H1 (cell line): ENCODE data around the gene AHRR. TPM values are rescaled to one million over a fixed set of nuclear protein-coding genes. Genes with fewer than 3 reads are reported as not detected.

Source experiments
- CTCF ChIA-PET: fragments of 300-600 bp; sonication (Branson Sonifier 250); formaldehyde crosslinking; loops from one replicate; lab custom pipeline; 2021; ENCODE audit not compliant: partially characterized antibody; lab: Charles Lee
- POLR2A ChIA-PET: fragments of 300-600 bp; sonication (Branson Sonifier 250); formaldehyde crosslinking; loops from one replicate; lab custom pipeline; 2021; ENCODE audit warnings: inconsistent platforms; ENCODE audit not compliant: partially characterized antibody; lab: Charles Lee
- DNase-seq, 2 experiments: peaks; one replicate each; pipeline versions ENCODE4 v3.0.0 to v3.0.0-alpha.2; 2010 to 2022; ENCODE audit warnings: low spot score in 2 of 2, low read depth in 1 of 2, mixed read lengths in 1 of 2
- FAIRE-seq: peaks from 2 replicates; lab custom pipeline; 2011; peaks lifted over from hg19 to GRCh38; lab: Jason Lieb, UNC
- H2AFZ ChIP-seq: 2 replicates; pipeline ENCODE4 v1.8.1; 2012; ENCODE audit warnings: low read length, inconsistent platforms
- H2AK5ac ChIP-seq: 2 replicates; pipeline ENCODE4 v1.6.1; 2013; ENCODE audit warnings: low read depth, low read length
- H2BK120ac ChIP-seq: replicated peaks from 2 replicates; pipeline ENCODE3; 2013; ENCODE audit warnings: low read depth, low read length, inconsistent platforms
- H2BK12ac ChIP-seq: 2 replicates; pipeline ENCODE4 v1.6.1; 2013; ENCODE audit warnings: low read depth, low read length
- H2BK15ac ChIP-seq: 2 replicates; pipeline ENCODE4 v1.6.1; 2013; ENCODE audit warnings: low read length
- H2BK20ac ChIP-seq: 2 replicates; pipeline ENCODE4 v1.6.1; 2013; ENCODE audit warnings: low read length
- H2BK5ac ChIP-seq: 2 replicates; pipeline ENCODE4 v1.6.1; 2013; ENCODE audit warnings: low read depth, low read length
- H3K14ac ChIP-seq: 2 replicates; pipeline ENCODE4 v1.6.1; 2013; ENCODE audit warnings: inconsistent platforms; ENCODE audit not compliant: insufficient read length
- H3K18ac ChIP-seq: 2 replicates; pipeline ENCODE4 v1.6.1; 2013; ENCODE audit warnings: low read length; ENCODE audit errors: extremely low read depth
- H3K23ac ChIP-seq: 2 replicates; pipeline ENCODE4 v1.6.1; 2013; ENCODE audit warnings: inconsistent platforms; ENCODE audit not compliant: insufficient read length
- H3K23me2 ChIP-seq: 2 replicates; pipeline ENCODE4 v1.6.1; 2013; ENCODE audit warnings: low read depth, low read length
- H3K27ac ChIP-seq: 2 replicates; pipeline ENCODE4 v1.6.1; 2011; ENCODE audit warnings: low read depth, low read length, inconsistent platforms
- H3K27me3 ChIP-seq, 4 experiments: replicated peaks in 1 of 4; 1 replicate in 1 of 4; 2 replicates in 3 of 4; pipeline versions ENCODE4 v1.6.1 to v1.8.1; 2011 to 2013; ENCODE audit warnings: low read length in 3 of 4, mild to moderate bottlenecking in 3 of 4, inconsistent platforms in 2 of 4, mixed read lengths in 2 of 4, moderate library complexity in 1 of 4; ENCODE audit not compliant: control insufficient read depth in 3 of 4, insufficient read depth in 3 of 4; ENCODE audit errors: extremely low read depth in 1 of 4
- H3K36me3 ChIP-seq, 4 experiments: 2 replicates each; pipeline versions ENCODE4 v1.6.1 to v1.8.1; 2011 to 2013; ENCODE audit warnings: mild to moderate bottlenecking in 4 of 4, low read length in 3 of 4, moderate library complexity in 2 of 4, control low read depth in 1 of 4, inconsistent platforms in 1 of 4; ENCODE audit not compliant: insufficient read depth in 4 of 4, control insufficient read depth in 2 of 4
- H3K4ac ChIP-seq: replicated peaks from 2 replicates; pipeline ENCODE3; 2013; ENCODE audit warnings: low read length, low read depth, mixed read lengths, inconsistent platforms; ENCODE audit not compliant: insufficient read length
- H3K4me1 ChIP-seq, 4 experiments: replicated peaks in 1 of 4; 1 replicate in 1 of 4; 2 replicates in 3 of 4; pipeline versions ENCODE4 v1.6.1 to v1.8.1; 2011 to 2013; ENCODE audit warnings: low read length in 3 of 4, inconsistent platforms in 2 of 4, mixed read lengths in 1 of 4; ENCODE audit not compliant: insufficient read depth in 4 of 4, control insufficient read depth in 3 of 4
- H3K4me2 ChIP-seq, 2 experiments: 2 replicates each; pipeline versions ENCODE4 v1.6.1 to v1.8.1; 2011 to 2013; ENCODE audit warnings: low read depth in 2 of 2, low read length in 2 of 2, control low read depth in 1 of 2, inconsistent platforms in 1 of 2, mild to moderate bottlenecking in 1 of 2; ENCODE audit not compliant: insufficient read depth in 1 of 2
- H3K4me3 ChIP-seq, 4 experiments: fragments of 200-600, 300-600 bp in 1 of 4; sonication (generic), shearing (Covaris generic), sonication (Bioruptor Twin) in 1 of 4; 2 replicates each; pipeline versions ENCODE4 v1.5.1 to v1.8.1; 2011 to 2016; ENCODE audit warnings: low read length in 4 of 4, low read depth in 3 of 4, control low read depth in 2 of 4, inconsistent platforms in 2 of 4, mild to moderate bottlenecking in 2 of 4, mixed read lengths in 1 of 4, moderate library complexity in 1 of 4; ENCODE audit not compliant: insufficient read depth in 2 of 4; ENCODE audit errors: extremely low read depth in 1 of 4
- H3K56ac ChIP-seq: replicated peaks from 2 replicates; pipeline ENCODE3; 2013; ENCODE audit warnings: low read depth, mild to moderate bottlenecking, mixed read lengths, low read length, inconsistent platforms; ENCODE audit not compliant: insufficient read length
- H3K79me1 ChIP-seq: 2 replicates; pipeline ENCODE4 v1.6.1; 2013; ENCODE audit warnings: low read depth, low read length, control low read depth
- H3K79me2 ChIP-seq, 2 experiments: 2 replicates each; pipeline versions ENCODE4 v1.6.1 to v1.8.1; 2012 to 2013; ENCODE audit warnings: low read length in 2 of 2, mild to moderate bottlenecking in 2 of 2, inconsistent platforms in 1 of 2; ENCODE audit not compliant: insufficient read depth in 2 of 2, control insufficient read depth in 1 of 2
- H3K9ac ChIP-seq, 4 experiments: replicated peaks in 1 of 4; 1 replicate in 1 of 4; 2 replicates in 3 of 4; pipeline versions ENCODE4 v1.6.1 to v1.8.1; 2011 to 2013; ENCODE audit warnings: low read depth in 3 of 4, low read length in 3 of 4, control low read depth in 2 of 4, mild to moderate bottlenecking in 2 of 4, moderate library complexity in 2 of 4, inconsistent platforms in 1 of 4; ENCODE audit errors: extremely low read depth in 1 of 4
- H3K9me3 ChIP-seq, 2 experiments: 2 replicates each; pipeline versions ENCODE4 v1.6.1 to v1.8.1; 2012 to 2013; ENCODE audit warnings: mild to moderate bottlenecking in 2 of 2, moderate library complexity in 2 of 2, control low read depth in 1 of 2, inconsistent platforms in 1 of 2, low read depth in 1 of 2, low read length in 1 of 2, mixed read lengths in 1 of 2; ENCODE audit not compliant: insufficient read depth in 2 of 2
- H4K20me1 ChIP-seq, 2 experiments: replicated peaks in 1 of 2; 2 replicates each; pipeline versions ENCODE3 to v1.8.1; 2011 to 2013; ENCODE audit warnings: inconsistent platforms in 2 of 2, low read length in 2 of 2, mild to moderate bottlenecking in 1 of 2; ENCODE audit not compliant: insufficient read depth in 2 of 2, control insufficient read depth in 1 of 2
- H4K5ac ChIP-seq: 2 replicates; pipeline ENCODE4 v1.6.1; 2013; ENCODE audit warnings: low read length, low read depth, mixed read lengths, inconsistent platforms; ENCODE audit not compliant: insufficient read length
- H4K8ac ChIP-seq: 2 replicates; pipeline ENCODE4 v1.8.0; 2013; ENCODE audit warnings: mild to moderate bottlenecking, moderate library complexity, low read length, inconsistent platforms; ENCODE audit not compliant: insufficient read depth; ENCODE audit errors: extremely low read depth
- H4K91ac ChIP-seq: replicated peaks from 2 replicates; pipeline ENCODE3; 2013; ENCODE audit warnings: low read length, mixed read lengths, inconsistent platforms; ENCODE audit not compliant: insufficient read length
- FOSL1 ChIP-seq: IDR thresholded peaks from 2 replicates; pipeline ENCODE4 v1.6.1; 2011; ENCODE audit warnings: mild to moderate bottlenecking, low read depth, low read length, moderate library complexity; ENCODE audit not compliant: insufficient read depth
- GABPA ChIP-seq: IDR thresholded peaks from 2 replicates; pipeline ENCODE4 v1.6.1; 2011; ENCODE audit warnings: mild to moderate bottlenecking, low read length, moderate library complexity, borderline replicate concordance; ENCODE audit not compliant: insufficient read depth
- KDM5A ChIP-seq: fragments of 200-600 bp; IDR thresholded peaks from 2 replicates; pipeline ENCODE4 v1.7.1; 2012; ENCODE audit warnings: mild to moderate bottlenecking, low read length, inconsistent platforms, mixed read lengths
- MAFK ChIP-seq: IDR thresholded peaks from 2 replicates; pipeline ENCODE4 v1.6.1; 2012; ENCODE audit warnings: low read depth, mild to moderate bottlenecking, improper control_type of control experiment, low read length
- POLR2A ChIP-seq, 2 experiments: IDR thresholded peaks; 1 replicate in 1 of 2; 2 replicates in 1 of 2; pipeline ENCODE4 v1.6.1; 2011; ENCODE audit warnings: low read depth in 2 of 2, low read length in 2 of 2, mild to moderate bottlenecking in 2 of 2; ENCODE audit errors: control extremely low read depth in 1 of 2
- SP1 ChIP-seq: IDR thresholded peaks from 2 replicates; pipeline ENCODE4 v1.6.1; 2011; ENCODE audit warnings: low read depth, low read length
- SRF ChIP-seq: IDR thresholded peaks from 2 replicates; pipeline ENCODE4 v1.6.1; 2011; ENCODE audit warnings: mild to moderate bottlenecking, low read depth, low read length, moderate library complexity
- WGBS, 2 experiments: shearing (Covaris generic) in 1 of 2; methylation state at CpG; one replicate each; pipeline versions ENCODE4 v1.1.6 to v1.1.7; 2013 to 2015; ENCODE audit warnings: low lambda C conversion rate in 2 of 2, mixed read lengths in 2 of 2, inconsistent platforms in 1 of 2, low coverage in 1 of 2, missing lambda C conversion rate in 1 of 2; ENCODE audit not compliant: insufficient replicate concordance in 2 of 2, insufficient coverage in 1 of 2, insufficient read length in 1 of 2; ENCODE audit errors: extremely low coverage in 1 of 2, missing lambda C conversion rate in 1 of 2; 5-methylcytosine and 5-hydroxymethylcytosine counted together
- polyA plus RNA-seq, 7 experiments: library from polyadenylated mRNA; depleted of rRNA in 3 of 7; stranded (reverse) in 5 of 7; unstranded in 2 of 7; fragments of >200 nt in 5 of 7; fragments of 200-250 nt in 2 of 7; gene quantifications; 1 replicate in 5 of 7; 2 replicates in 1 of 7; 4 replicates in 1 of 7; pipeline versions ENCODE4 v1.2.1 to v1.2.3, GENCODE V29; 2011 to 2013; ENCODE audit warnings: missing spikeins in 2 of 7, mixed read lengths in 2 of 7
- total RNA-seq: library from RNA; stranded (reverse); fragmentation: NEBNext Ultra II Directional; extraction: Animal tissue kit (Norgen Biotek cat#: 25700); gene quantifications from 2 replicates; pipeline ENCODE4 v1.2.1, GENCODE V29; 2021

The AHRR gene
- total and polyA plus RNA-seq, 2 of the 8 experiments (the other 6 are each of a cell fraction or from before 2014, with no cell fraction given) = 0.41 to 0.80 TPM

DNA sequence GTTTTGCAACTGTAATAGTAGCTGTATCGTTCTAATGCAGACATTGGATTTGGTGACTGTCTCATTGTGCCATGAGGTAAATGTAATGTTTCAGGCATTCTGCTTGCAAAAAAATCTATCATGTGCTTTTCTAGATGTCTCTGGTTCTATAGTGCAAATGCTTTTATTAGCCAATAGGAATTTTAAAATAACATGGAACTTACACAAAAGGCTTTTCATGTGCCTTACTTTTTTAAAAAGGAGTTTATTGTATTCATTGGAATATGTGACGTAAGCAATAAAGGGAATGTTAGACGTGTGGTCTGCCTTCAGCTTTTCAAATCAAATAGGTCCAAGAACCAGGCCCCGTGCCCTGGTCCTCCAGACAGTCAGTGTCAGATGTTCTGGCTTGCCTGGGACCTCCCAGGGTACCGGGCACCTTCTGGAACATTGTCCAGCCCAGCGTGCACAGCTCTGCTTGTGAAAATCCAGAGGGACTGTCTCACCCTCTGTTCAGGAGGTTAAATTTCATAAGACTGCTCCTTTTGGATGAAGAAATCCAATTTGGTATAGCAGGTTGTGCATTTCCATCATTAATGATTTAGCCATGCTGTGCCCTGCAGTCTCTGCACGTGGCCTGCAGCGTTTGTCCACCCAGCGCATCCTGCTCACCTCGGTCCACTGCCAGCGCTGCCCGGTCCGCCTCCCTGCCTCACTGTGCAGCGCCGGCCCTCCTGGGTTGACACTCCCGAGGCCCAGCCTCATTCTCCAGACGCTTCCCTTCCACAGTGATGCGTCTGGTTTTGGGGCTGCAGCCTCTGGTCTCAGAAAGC is 6.6 kb upstream of the AHRR start:
- H3K14ac ChIP-seq = no peak overlapping the region
- peaks cover 9 to 14% (median 12%) of the 10 kb centered on the region in 4 experiments for H3K27me3 ChIP-seq
- H3K36me3 ChIP-seq = peaks cover 0 to 5% (median 3%) of the 10 kb centered on the region in 4 experiments; a peak in 2 of 8 replicates
- no peak overlapping the region for H2AK5ac ChIP-seq
- CTCF ChIA-PET = interaction anchor here (0.6 to 2.5 kb wide), 6 partner anchors 24 to 821 kb away, joined by 3 to 44 read pairs (median 4); no protein-coding TSS in a partner anchor
- H3K4ac ChIP-seq = no peak overlapping the region
- H4K91ac ChIP-seq = no peak overlapping the region
- WGBS, 2 experiments = 93% methylated on average over 18 of the region's 18 CpGs; no CpG with 5 or more reads in 1 of the 2 experiments
- TF ChIP-seq KDM5A = no peak
- TF ChIP-seq FOSL1 = no peak
- TF ChIP-seq SRF = no peak
- TF ChIP-seq MAFK = no peak
- no peak for TF ChIP-seq POLR2A (IDR thresholded peaks at IDR 0.05; ENCODE audit: control extremely low read depth in 1 of 2, low read depth in 2 of 2, low read length in 2 of 2)
- no peak for TF ChIP-seq SP1
- no peak for TF ChIP-seq GABPA
- no peak overlapping the region for H3K4me2 ChIP-seq
- no peak overlapping the region for H2BK15ac ChIP-seq
- H3K27ac ChIP-seq = no peak overlapping the region
- H4K20me1 ChIP-seq = peaks cover 2 to 7% of the 10 kb centered on the region in 2 experiments
- H4K5ac ChIP-seq = no peak overlapping the region
- H3K79me1 ChIP-seq = no peaks in the 10 kb centered on the region; the same call in 1 of the 2 replicates
- DNase-seq (no peak), FAIRE-seq (no peak)
- no peaks in the 10 kb centered on the region for H3K23me2 ChIP-seq
- peaks cover 0 to 4% of the 10 kb centered on the region in 2 experiments; a peak in 1 of 4 replicates for H3K79me2 ChIP-seq
- H3K18ac ChIP-seq = no peak overlapping the region
- no peak overlapping the region for H3K4me3 ChIP-seq
- no peak overlapping the region for H3K9ac ChIP-seq
- peaks cover 0 to 8% (median 0%) of the 10 kb centered on the region in 4 experiments; a peak in 5 of 7 replicates for H3K4me1 ChIP-seq
- no peaks in the 10 kb centered on the region for H3K9me3 ChIP-seq
- no peak overlapping the region for H2BK20ac ChIP-seq
- H3K23ac ChIP-seq = no peak overlapping the region
- POLR2A ChIA-PET = interaction anchor here (1.1 kb wide), 1 partner anchor 10 kb away, joined by 3 read pairs; no protein-coding TSS in a partner anchor
- H2BK12ac ChIP-seq = no peak overlapping the region
- H2AFZ ChIP-seq = no peak overlapping the region
- no peak overlapping the region for H2BK5ac ChIP-seq
- H4K8ac ChIP-seq = no peak overlapping the region
- H2BK120ac ChIP-seq = no peak overlapping the region
- H3K56ac ChIP-seq = no peak overlapping the region
